Measurements from ENCODE around the gene PRKCA.

PRKCA gene

GRCh38 chr17:66373944-66374817 is 71.8 kb downstream of the PRKCA start:
- no peak overlapping the region for H3K4me3 ChIP-seq (ENCODE audit: low read length)
- no peak for DNase-seq (ENCODE audit: low read depth)

DNA sequence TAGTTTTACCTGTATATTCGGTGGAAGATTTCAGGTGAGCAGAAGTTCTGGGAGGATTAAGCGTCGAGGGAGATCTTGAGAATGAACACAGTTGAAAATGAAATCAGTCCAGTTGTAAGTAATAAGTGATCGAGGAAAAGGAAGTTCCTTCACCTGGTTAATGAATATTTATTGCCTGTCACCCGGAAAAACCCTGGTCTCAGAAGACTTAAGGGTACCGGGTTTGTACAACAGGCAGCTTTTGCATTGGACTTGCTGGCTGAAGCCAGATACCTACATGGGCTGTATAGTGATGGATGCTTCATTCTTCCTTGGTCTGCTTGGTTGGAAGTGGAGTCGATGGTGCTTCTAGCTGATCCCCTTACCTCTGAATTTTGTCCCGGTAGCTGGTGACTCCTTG is 72.7 kb downstream of the PRKCA start:
- TF ChIP-seq CTCF (conservative IDR thresholded peaks at IDR 0.05; ENCODE audit: low read depth, low read length): no peak
- H3K4me3 ChIP-seq (ENCODE audit: low read length): no peak overlapping the region

More at GRCh38 chr17:66373944-66374817, 71.8 kb downstream of the PRKCA start:
- TF ChIP-seq CTCF (conservative IDR thresholded peaks at IDR 0.05; ENCODE audit: low read depth, low read length): no peak

GRCh38 chr17:66378296-66378695 is 75.9 kb downstream of the PRKCA start:
- no peak for DNase-seq (ENCODE audit: low read depth)
- no peak overlapping the region for H3K4me3 ChIP-seq (ENCODE audit: low read length)
- no peak for TF ChIP-seq CTCF (conservative IDR thresholded peaks at IDR 0.05; ENCODE audit: low read depth, low read length)

More for the DNA sequence above, 72.7 kb downstream of the PRKCA start:
- DNase-seq (ENCODE audit: low read depth): no peak

DNA sequence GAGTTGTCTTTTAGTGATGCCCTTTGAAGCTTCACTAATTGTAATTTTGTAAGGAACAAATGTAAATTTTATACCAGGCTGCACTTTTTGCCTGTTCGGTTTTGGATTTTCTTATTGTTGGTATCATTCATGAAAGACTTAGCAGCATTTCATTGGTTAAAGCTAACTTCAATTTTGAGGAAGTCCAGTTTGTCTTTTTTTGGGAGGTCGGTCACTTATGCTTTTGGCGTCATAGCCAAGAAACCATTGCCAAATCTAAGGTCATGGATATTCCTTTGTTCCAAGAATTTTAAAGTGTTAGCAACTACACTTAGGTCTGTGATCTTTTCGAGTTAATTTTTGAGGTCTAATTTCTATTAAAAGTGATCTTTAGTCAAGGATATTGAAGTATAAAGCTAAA is 77.1 kb downstream of the PRKCA start:
- no peak for TF ChIP-seq CTCF (conservative IDR thresholded peaks at IDR 0.05; ENCODE audit: low read depth, low read length)
- no peak overlapping the region for H3K4me3 ChIP-seq (ENCODE audit: low read length)
- DNase-seq (ENCODE audit: low read depth): no peak

GRCh38 chr17:66379996-66380395 is 77.6 kb downstream of the PRKCA start:
- no peak overlapping the region for H3K4me3 ChIP-seq (ENCODE audit: low read length)
- DNase-seq (ENCODE audit: low read depth): no peak
- no peak for TF ChIP-seq CTCF (conservative IDR thresholded peaks at IDR 0.05; ENCODE audit: low read depth, low read length)

DNA sequence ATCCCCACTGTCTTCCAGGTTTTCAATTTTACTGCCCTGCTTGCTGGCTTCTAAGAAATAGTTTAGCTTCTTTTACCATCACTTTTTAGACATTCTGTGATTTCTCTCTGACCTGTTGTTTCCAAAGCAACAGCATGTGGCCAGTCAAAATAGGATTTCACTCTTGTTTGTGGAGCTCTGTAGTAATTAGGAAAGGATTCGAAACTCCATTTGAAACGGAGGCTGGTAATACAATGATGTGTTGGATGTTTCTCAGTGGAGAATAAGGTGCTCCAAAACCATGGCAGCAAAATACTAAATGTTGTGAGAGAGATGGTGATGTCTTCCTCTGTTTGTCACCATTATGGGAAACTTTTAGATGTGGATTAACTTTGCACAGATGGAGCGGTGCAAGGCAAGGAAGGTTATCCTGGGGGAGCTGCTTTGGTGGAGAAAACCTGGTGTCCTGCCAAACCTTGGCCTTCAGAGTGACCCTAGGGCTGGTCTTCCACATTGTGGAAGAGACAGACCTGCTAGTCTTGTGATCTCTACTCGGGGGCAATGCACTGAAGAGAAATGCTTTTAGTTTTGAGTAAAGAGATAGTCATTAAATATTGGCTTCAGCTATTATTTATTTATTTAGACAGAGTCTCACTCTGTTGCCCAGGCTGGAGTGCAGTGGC is 79.4 kb downstream of the PRKCA start:
- no peak for DNase-seq (ENCODE audit: low read depth)
- TF ChIP-seq CTCF (conservative IDR thresholded peaks at IDR 0.05; ENCODE audit: low read depth, low read length): no peak
- no peak overlapping the region for H3K4me3 ChIP-seq (ENCODE audit: low read length)

Data from retinal pigment epithelial cell (primary cell).